ENCODE results near the gene FCMR. TPM values are rescaled to one million over a fixed set of nuclear protein-coding genes. Genes with fewer than 3 reads are reported as not detected.

Gene FCMR
- total and polyA plus RNA-seq, 9 of the 15 experiments (the other 6 are each of a cell fraction or from before 2014, with no cell fraction given) = 0.11 to 0.82 (median 0.20) TPM; not detected in 5

DNA sequence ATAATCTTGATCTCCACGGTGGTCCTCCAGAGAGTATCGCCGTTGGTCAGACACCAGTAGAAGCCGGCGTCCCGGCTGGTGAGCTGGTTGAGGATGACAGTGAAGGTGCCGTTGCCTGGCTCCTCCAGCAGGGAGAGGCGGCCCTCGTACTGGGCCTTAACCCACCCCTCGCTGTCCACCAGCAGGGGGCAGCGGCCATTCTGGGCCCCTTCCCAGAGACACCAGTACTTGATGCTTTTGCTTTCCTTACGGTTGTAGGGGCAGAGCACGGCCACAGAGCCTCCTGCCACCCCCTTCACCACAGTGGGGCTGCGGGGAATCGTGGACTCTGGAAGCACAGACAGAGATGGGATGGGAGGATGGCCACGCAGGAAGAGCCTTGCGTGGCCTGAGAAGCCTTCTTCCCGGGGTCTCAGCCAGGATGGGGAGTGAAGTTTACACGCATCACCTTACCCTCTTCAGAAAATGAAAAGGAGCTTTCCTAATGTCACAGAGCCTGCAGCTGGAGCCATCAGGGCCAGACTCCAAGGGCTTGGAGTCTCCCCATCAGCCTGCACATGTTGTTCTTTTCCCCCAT lies 13.8 kb upstream of the FCMR start (continued):
- TF ChIP-seq IFI16 (CRISPR knock-in tag; IDR thresholded peaks at IDR 0.05) = no peak
- TF ChIP-seq ZNF184 (CRISPR knock-in tag; IDR thresholded peaks at IDR 0.05) = no peak
- peak in 1 of 2 experiments; percentile 67; a peak in 2 of 4 replicates for TF ChIP-seq RCOR1 (IDR thresholded peaks at IDR 0.05; ENCODE audit: borderline replicate concordance in 1 of 2, low read depth in 2 of 2, low read length in 2 of 2)
- TF ChIP-seq, protein P1, sequence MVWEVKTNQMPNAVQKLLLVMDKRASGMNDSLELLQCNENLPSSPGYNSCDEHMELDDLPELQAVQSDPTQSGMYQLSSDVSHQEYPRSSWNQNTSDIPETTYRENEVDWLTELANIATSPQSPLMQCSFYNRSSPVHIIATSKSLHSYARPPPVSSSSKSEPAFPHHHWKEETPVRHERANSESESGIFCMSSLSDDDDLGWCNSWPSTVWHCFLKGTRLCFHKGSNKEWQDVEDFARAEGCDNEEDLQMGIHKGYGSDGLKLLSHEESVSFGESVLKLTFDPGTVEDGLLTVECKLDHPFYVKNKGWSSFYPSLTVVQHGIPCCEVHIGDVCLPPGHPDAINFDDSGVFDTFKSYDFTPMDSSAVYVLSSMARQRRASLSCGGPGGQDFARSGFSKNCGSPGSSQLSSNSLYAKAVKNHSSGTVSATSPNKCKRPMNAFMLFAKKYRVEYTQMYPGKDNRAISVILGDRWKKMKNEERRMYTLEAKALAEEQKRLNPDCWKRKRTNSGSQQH (CRISPR knock-in tag; IDR thresholded peaks at IDR 0.05) = no peak
- peak; percentile 85 for TF ChIP-seq CTBP1 (IDR thresholded peaks at IDR 0.05; ENCODE audit: borderline replicate concordance)
- TF ChIP-seq TRIM24 (IDR thresholded peaks at IDR 0.05) = no peak
- TF ChIP-seq MTA3 (IDR thresholded peaks at IDR 0.05; ENCODE audit: borderline replicate concordance) = peak; percentile 49; the same call in 1 of the 2 replicates
- 0 out of 4 replicates have a peak, but pooled peaks of 1 of the 2 experiments have one; percentile 34 for TF ChIP-seq TEAD1 (CRISPR knock-in tag; IDR thresholded peaks at IDR 0.05)
- TF ChIP-seq, protein P2, sequence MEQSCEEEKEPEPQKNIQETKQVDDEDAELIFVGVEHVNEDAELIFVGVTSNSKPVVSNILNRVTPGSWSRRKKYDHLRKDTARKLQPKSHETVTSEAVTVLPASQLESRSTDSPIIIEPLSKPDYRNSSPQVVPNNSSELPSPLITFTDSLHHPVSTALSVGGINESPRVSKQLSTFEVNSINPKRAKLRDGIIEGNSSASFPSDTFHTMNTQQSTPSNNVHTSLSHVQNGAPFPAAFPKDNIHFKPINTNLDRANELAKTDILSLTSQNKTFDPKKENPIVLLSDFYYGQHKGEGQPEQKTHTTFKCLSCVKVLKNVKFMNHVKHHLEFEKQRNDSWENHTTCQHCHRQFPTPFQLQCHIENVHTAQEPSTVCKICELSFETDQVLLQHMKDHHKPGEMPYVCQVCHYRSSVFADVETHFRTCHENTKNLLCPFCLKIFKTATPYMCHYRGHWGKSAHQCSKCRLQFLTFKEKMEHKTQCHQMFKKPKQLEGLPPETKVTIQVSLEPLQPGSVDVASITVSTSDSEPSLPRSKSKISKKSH (CRISPR knock-in tag; IDR thresholded peaks at IDR 0.05) = no peak
- TF ChIP-seq ZNF274 (IDR thresholded peaks at IDR 0.05; ENCODE audit: borderline replicate concordance, low read depth, low read length) = no peak
- TF ChIP-seq SMARCE1 (IDR thresholded peaks at IDR 0.05) = 0 out of 2 replicates have a peak, but pooled peaks have one; percentile 21
- TF ChIP-seq BHLHE40 (IDR thresholded peaks at IDR 0.05; ENCODE audit: low read length) = no peak
- no peak for TF ChIP-seq ZNF696 (CRISPR knock-in tag; conservative IDR thresholded peaks at IDR 0.05)
- TF ChIP-seq CSDE1 (IDR thresholded peaks at IDR 0.05) = no peak
- 0 out of 4 replicates have a peak, but pooled peaks of 1 of the 2 experiments have one; percentile 21 for TF ChIP-seq SRF (CRISPR knock-in tag; IDR thresholded peaks at IDR 0.05)
- TF ChIP-seq KLF16 (IDR thresholded peaks at IDR 0.05) = 0 out of 2 replicates have a peak, but pooled peaks have one; percentile 71
- TF ChIP-seq, protein P3, sequence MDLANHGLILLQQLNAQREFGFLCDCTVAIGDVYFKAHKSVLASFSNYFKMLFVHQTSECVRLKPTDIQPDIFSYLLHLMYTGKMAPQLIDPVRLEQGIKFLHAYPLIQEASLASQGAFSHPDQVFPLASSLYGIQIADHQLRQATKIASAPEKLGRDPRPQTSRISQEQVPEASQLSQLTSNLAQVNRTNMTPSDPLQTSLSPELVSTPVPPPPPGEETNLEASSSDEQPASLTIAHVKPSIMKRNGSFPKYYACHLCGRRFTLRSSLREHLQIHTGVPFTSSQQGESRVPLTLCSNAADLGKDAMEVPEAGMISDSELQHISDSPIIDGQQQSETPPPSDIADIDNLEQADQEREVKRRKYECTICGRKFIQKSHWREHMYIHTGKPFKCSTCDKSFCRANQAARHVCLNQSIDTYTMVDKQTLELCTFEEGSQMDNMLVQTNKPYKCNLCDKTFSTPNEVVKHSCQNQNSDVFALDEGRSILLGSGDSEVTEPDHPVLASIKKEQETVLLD (IDR thresholded peaks at IDR 0.05) = no peak
- peak; percentile 31; the same call in 1 of the 2 replicates for TF ChIP-seq EP300 (IDR thresholded peaks at IDR 0.05; ENCODE audit: low read length)

Data from K562 (cell line).